ENCODE measurements around the gene RPS21.

GRCh38 chr20:62430311-62430853 is 43.5 kb downstream of the RPS21 start:
- TF ChIP-seq CTCF (IDR thresholded peaks at IDR 0.05) = no peak
- TF ChIP-seq EZH2 (IDR thresholded peaks at IDR 0.05) = no peak
